Skeletal muscle cell (primary cell): ENCODE results near the gene ITK.
"Not testable (repeated sequence)": the region's sequence is repeated elsewhere in the genome, so short reads cannot be mapped to it uniquely, and the experiment has no call there.

Experiments
- DNase-seq: peaks from one replicate; pipeline ENCODE4 v3.0.0-alpha.2; 2010; ENCODE audit warnings: low read depth
- H3K4me3 ChIP-seq: 2 replicates; pipeline ENCODE4 v1.5.1; 2011; ENCODE audit warnings: low read depth, mild to moderate bottlenecking, control low read depth, low read length, moderate library complexity

Gene ITK

GRCh38 chr5:157232706-157233105, 52.1 kb downstream of the ITK start:
- no peak for DNase-seq
- no peak overlapping the region for H3K4me3 ChIP-seq

- H3K4me3 ChIP-seq, result no peak overlapping the region
- no peak for DNase-seq
Measured at GRCh38 chr5:157233515-157233914, 52.9 kb downstream of the ITK start.

DNA sequence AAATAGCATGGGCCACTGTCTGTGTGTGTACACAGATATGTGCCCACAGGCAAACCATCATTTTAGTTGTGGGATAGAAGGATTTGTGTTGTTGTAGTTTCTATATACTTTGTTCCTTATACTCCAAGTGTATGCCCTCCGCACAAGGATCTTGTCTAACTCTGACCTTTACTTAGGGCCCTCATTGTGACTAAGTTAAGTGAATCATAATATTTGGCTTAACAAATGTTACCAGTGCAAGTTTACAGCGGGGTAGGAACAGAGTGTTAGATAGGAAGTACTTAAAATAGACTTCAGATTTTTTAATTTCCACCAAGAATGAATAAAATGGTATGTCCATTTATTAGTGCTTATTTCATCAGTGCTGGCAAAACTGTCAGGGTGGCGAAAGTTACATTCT, 55.8 kb downstream of the ITK start:
- no peak for DNase-seq
- no peak overlapping the region for H3K4me3 ChIP-seq

GRCh38 chr5:157241483-157241882, 60.8 kb downstream of the ITK start:
- DNase-seq, result no peak

GRCh38 chr5:157244704-157245103, 64.1 kb downstream of the ITK start:
- DNase-seq, H3K4me3 ChIP-seq: not testable (repeated sequence)

More at GRCh38 chr5:157241483-157241882, 60.8 kb downstream of the ITK start:
- H3K4me3 ChIP-seq, result no peak overlapping the region

- DNase-seq, result no peak
- H3K4me3 ChIP-seq, result no peak overlapping the region
Measured at GRCh38 chr5:157245476-157245875, 64.8 kb downstream of the ITK start.

- no peak for DNase-seq
- no peak overlapping the region for H3K4me3 ChIP-seq
Measured at GRCh38 chr5:157245886-157246285, 65.2 kb downstream of the ITK start.

DNA sequence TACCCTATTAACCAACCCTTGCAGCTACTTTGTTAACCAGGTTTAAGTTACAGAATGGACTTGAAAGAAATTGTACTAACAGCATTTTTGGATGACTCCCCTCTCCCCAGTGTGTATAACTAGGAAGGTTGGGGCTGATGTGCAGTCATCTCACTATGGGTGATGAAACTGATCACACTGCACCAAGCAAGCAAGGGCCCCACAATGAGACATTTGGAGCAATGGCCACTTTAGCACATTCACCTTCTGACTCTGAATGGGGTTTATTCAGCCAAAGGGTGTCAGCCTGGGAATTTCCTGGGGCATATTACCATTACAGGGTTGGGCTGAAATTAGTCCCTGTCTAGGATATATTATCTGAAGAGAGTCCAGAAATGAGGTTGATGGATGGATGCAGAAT, 66.6 kb downstream of the ITK start:
- no peak for DNase-seq
- no peak overlapping the region for H3K4me3 ChIP-seq

DNA sequence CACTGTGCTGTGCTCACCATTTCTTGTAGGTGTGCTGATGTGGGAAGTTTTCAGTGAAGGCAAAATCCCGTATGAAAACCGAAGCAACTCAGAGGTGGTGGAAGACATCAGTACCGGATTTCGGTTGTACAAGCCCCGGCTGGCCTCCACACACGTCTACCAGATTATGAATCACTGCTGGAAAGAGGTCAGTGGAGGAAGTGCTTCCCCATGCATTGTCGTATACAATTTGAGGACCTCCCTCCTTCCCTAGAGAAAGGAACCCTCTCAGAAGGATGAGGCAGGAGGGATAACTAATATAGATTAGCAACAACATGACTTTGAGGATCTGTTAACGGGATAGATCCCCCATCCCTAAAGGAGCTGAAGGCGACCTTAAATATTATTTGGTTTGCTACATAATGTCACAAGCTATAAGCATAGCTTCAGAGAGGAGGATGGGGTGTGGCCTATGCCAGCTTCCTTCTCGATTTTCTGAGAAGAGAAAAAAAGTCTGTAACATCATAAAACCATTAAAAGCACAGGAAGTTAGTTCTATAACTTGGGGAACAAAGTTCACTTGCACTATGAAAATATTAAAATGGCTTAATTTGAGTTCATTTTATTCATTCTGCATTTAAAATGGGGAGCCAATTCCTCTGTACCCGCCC, 68.3 kb downstream of the ITK start:
- no peak overlapping the region for H3K4me3 ChIP-seq
- DNase-seq, result no peak

DNA sequence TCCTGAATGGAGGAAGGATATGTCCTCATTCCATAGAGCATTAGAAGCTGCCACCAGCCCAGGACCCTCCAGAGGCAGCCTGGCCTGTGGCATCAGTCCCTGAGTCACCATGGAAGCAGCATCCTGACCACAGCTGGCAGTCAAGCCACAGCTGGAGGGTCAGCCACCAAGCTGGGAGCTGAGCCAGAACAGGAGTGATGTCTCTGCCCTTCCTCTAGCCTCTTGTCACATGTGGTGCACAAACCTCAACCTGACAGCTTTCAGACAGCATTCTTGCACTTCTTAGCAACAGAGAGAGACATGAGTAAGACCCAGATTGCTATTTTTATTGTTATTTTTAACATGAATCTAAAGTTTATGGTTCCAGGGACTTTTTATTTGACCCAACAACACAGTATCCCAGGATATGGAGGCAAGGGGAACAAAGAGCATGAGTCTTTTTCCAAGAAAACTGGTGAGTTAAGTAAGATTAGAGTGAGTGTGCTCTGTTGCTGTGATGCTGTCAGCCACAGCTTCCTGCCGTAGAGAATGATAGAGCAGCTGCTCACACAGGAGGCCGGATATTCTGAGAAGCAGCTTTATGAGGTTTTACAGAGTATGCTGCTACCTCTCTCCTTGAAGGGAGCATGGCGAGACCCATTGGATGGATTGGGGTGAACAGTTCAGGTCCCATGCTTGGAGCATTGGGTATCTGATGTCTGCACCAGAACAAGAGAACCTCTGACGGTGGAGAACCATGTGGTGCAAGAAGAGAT, 72.2 kb downstream of the ITK start:
- no peak overlapping the region for H3K4me3 ChIP-seq
- peak; percentile 14 for DNase-seq

DNA sequence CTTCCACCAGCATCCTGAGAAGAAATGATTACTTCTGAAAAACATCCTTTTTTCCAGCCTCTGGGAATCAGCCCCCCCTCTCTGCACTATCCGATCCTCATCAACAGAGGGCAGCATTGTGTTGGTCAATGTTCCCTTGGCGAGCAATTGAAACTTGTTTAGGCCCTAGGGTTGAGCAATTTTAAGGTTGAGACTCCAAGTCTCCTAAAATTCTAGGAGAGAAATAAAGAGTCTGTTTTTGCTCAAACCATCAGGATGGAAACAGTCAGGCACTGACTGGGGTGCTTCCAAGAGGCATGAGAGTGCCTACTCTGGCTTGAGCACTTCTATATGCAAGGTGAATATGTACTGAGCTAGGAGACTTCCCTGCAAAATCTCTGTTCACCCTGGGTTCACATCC, 72.9 kb downstream of the ITK start:
- peak; percentile 13 for DNase-seq
- no peak overlapping the region for H3K4me3 ChIP-seq

GRCh38 chr5:157258450-157258849, 77.8 kb downstream of the ITK start:
- no peak for DNase-seq
- no peak overlapping the region for H3K4me3 ChIP-seq

GRCh38 chr5:157259699-157260098, 79.1 kb downstream of the ITK start:
- DNase-seq, result no peak
- no peak overlapping the region for H3K4me3 ChIP-seq

GRCh38 chr5:157263496-157264090, 83.0 kb downstream of the ITK start:
- no peak overlapping the region for H3K4me3 ChIP-seq
- DNase-seq, result no peak

DNA sequence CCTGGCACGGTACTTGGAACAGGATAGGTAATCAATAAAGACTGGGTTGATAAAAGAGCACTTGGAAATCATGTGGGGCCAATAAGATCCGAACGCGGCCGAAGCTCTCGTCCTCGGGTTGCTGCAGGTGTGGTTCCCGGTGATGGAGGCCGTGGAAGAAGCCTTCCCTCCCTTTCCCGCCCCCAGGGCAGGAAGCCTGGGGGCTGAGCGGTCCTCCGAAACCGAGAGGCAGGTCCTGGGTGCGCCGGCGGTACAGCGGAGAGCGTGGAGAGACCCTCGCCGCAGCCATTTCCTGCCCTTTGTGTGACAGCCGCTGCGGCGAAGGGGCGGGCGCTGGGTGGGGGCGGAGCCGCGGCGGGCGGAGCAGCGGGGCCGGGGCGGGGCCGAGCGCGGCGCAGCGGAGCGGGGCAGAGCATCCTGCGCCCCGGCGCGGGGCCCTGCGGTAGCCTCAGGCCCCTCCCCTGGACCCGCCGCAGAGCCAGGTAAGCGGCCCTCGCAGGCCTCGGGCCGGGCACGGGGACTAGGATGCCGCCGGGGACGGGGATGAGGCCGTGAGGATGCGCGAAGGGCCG, 85.2 kb downstream of the ITK start, which contains the start of gene CYFIP2:
TSS of gene CYFIP2 (plus strand) at position 410 of the 572 bp plus-strand sequence. CDS start 19,239 bp downstream, outside the sequence.
- peak within 1 kb of the TSS; percentile 60 for H3K4me3 ChIP-seq
- DNase-seq, result no peak

DNA sequence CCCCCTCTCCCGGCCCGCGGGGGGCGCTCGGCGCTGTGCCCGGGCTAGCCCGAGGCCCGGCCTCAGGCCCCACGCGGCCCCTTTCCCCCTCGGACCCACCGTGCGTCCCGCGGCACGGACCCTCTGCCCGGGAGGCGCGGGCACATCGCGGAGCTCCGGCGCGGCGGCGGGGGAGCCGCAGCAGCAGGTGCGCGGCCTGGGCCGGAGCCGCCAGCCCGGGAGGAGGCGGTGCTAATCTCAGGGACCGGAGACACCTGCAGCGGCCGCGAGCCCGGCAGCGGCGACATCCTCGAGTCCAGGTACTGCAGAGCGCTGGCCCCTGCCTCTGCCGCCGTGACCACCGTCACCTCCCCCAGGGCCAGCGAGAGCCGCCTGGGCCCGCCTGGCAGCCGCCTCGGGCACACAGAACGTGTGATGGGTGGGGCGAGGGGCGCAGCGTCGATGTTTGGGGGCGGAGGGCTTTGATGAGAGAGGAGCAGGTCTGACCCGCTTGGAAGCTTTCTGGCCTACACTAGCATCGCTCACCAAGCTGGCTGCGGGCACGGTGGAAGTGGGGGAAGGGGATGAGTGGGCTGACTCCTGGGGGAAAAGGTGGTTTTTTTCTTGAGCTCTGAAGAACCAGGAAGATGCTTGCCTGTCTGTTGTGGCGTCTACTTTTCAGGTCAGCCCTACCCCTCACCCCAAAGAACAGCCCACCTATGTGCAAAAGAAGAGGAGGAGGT, 85.8 kb downstream of the ITK start:
- no peak for DNase-seq
- peak overlapping the region; percentile 60 for H3K4me3 ChIP-seq

DNA sequence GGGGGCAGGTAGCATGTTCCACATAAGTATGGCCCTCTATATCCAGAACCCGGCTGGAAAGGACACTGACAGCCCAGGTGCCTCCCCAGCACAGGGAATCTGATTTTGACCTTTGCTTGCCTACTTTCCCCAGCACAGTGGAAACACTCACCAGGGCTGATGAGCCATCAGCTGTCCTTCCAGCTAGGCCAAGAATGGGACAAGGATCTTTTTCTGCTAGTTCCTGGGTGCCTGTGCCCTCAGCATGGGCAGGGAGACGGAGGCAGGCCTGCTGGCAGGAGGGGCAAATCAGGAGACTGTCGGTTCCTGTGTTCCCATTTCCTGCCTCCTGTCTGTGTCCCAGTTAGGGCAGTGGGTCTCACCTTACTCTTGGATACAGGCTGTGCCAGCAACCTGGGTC, 86.4 kb downstream of the ITK start:
- no peak for DNase-seq

GRCh38 chr5:157267761-157268480, 87.3 kb downstream of the ITK start:
- DNase-seq, result no peak
- no peak overlapping the region for H3K4me3 ChIP-seq

More for the DNA sequence above, 86.4 kb downstream of the ITK start:
- no peak overlapping the region for H3K4me3 ChIP-seq

DNA sequence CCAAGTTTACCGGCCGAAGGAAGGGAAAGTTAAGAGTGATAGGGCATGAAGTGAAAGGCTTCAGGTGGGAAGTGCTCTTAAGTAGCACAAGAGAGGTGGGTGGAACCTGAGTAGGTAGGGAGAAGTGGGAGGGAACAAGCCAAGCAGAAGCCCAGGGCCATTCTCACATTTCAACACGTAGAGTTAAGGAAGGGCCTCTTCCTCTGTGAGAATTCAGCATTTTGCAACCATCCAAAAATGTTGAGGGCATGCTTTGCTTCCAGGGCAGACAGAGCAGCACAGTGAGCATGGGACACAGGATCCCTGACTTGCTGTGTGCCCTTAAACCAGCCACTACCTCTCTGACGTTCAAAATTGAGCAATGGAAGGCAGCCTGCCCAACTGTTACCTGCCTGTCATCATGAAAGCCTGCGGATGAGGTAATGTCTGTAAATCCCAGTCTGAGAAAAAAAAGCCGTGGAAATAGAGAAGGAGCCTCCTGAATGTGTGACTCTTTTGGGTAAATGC, 88.6 kb downstream of the ITK start:
- no peak for DNase-seq
- no peak overlapping the region for H3K4me3 ChIP-seq
